NCI-H2227 (cell line): Measurements from ENCODE around the gene OR6Y1.

ENCODE experiments used
- DNase-seq: peaks from one replicate; lab custom pipeline; 2025; ENCODE audit not compliant: unreplicated experiment; lab: John Stamatoyannopoulos, UW

OR6Y1 gene

GRCh38 chr1:158506369-158506987 lies 47.7 kb downstream of the OR6Y1 start:
- no peak for DNase-seq

DNA sequence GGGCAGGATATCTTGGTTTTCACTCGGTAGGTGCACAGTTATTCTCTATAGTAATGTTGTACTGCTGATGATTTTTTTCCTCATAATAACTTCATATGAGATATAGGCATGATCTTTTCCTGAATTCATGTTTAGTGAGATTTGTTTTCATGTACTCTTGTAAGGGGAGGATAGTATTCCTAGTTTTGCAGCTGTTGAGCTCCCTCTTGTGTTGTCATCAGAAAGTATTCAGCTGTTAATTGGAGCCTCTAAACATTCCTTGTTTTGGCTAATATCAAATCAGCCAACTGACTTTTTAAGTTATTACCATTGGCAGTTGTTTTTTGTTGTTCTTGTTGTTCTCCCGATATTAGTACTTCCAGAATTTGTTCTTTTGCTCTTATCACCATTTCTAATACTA lies 57.8 kb downstream of the OR6Y1 start:
- DNase-seq = no peak

GRCh38 chr1:158494796-158495195 lies 59.4 kb downstream of the OR6Y1 start:
- no peak for DNase-seq
